GM19238 (cell line): ENCODE results near the gene PAM.
"Not testable (repeated sequence)": the region's sequence is repeated elsewhere in the genome, so short reads cannot be mapped to it uniquely, and the experiment has no call there.

Experiments
- DNase-seq: peaks from one replicate; pipeline ENCODE4 v3.0.0; 2011; ENCODE audit warnings: low spot score; ENCODE audit not compliant: insufficient read length

PAM gene

DNA sequence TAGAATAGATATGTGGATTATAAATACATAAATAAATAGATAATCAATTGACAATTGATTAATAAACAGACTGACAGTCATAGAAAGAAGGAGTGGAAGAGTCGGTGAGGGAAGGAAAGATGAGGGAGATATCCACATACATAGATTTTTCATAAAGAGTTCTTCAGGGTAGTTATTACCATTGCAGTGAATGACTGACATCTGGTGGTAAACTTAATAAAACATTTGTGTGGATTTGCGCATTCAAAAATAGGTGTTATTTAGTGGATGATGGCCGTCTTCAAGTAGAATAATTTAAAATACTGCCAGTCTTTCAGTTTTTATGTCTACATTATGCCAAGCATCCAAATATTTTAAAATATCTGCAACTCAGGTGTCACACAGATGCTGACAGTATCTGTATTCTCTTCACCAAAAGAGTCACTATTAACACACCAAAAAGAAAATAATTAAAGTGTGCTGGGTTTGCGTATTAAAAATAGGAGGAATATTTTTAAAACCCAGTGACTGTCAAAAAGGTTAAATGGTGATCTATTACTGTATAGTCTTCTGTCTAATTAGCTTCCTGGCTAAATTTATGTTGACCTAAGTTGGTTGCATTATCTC lies 286.1 kb downstream of the PAM start:
- DNase-seq: no peak

DNA sequence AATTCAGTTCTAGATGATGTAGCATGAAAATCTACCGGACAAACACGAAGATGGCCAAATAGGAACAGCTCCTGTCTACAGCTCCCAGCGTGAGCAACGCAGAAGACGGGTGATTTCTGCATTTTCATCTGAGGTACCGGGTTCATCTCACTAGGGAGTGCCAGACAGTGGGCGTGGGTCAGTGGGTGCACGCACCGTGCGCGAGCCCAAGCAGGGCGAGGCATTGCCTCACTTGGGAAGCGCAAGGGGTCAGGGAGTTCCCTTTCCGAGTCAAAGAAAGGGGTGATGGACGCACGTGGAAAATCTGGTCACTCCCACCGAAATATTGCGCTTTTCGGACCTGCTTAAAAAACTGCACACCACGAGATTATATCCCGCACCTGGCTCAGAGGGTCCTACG lies 291.6 kb downstream of the PAM start:
- DNase-seq: not testable (repeated sequence)

DNA sequence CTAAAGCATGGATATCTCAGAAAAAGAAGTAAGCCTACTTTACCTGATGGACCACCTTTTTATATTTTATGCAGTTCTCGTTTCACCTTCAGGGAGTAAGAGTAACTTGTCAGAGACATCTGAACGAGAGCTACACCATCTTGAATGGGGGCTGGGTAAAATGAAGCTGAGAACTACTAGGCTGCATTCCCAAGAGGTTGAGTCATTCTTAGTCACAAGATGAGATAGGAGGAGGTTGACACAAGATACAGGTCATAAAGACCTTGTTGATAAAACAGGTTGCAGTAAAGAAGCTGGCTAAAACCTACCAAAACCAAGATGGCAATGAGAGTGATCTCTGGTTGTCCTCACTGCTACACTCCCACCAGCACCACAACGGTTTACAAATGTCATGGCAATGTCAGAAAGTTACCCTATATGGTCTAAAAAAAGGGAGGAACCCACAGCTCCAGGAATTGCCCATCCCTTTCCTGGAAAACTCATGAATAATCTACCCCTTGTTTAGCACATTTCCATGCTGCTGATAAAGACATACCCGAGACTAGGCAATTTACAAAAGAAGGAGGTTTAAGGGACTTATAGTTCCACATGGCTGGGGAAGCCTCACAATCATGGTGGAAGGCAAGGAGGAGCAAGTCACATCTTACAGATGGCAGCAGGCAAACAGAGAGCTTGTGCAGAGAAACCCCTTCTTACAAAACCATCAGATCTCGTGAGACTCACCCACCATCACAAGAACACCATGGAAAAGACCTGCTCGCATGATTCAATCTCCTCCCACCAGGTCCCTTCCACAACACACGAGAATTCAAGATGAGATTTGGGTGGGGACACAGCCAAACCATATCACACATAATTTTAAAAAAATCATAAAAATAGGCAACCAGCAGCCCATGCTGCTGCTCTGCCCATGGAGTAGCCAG lies 302.4 kb downstream of the PAM start:
- DNase-seq: no peak

DNA sequence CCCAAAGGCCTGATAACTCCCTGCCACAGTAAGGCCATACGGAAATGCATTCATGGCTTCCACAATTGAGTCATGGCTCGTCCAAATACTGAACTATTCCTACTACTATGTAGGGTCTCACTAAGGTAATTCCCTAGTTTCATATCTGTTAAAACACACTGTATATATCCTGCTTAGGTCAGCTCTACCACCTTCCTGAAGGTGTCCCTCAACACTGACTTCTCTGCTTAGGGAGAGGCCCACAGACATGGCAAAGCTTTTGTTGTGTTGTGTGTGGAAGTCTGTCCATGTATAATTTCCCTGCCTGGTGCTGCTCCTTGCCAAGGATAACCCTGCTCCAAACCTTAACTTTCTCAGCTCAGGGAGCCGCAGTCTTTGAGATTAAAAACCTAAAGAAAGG lies 304.4 kb downstream of the PAM start:
- no peak for DNase-seq

DNA sequence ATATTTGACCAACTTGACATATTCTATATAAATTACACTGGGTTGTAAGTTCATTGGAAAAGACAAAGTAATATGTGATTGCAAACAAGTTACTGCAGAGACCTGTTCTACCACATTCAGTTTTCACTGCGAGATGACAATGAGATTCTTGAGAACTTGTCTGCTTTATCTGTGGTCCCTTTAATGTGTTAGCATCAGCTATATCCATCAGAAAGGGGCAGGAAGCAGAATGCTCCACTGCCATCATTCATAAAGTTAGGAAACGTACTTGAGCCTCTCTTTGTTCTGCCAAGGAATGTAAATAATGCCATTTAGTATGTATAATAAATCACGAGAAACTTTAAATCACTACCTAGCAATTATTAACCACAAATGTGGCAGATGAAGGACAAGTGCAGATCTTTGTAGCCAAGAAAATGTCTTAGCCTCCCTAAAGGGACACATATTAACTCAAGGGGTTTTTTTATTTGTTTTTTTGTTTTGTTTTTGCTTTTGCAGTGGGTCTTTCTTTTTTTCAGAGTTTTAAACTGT lies 305.4 kb downstream of the PAM start:
- no peak for DNase-seq

DNA sequence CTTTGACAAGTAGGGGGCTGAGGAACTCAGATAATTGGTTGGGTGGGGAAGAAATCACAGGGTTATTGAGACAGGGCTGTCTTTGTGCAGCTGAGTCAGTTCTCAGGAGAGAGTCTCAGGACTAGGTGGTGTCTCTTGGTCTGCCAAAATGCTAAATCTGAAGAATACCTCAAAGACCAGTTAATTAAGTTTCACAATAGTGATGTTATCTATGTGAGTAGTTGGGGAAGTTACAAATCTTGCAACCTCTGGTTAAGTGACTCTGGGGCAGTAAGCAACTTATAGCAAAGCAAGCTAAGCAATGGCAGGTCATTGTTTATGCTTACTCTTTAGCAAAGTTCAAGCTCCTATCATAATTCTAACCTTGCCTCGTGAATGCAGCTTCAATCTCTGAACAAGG lies 311.2 kb downstream of the PAM start:
- DNase-seq: no peak

DNA sequence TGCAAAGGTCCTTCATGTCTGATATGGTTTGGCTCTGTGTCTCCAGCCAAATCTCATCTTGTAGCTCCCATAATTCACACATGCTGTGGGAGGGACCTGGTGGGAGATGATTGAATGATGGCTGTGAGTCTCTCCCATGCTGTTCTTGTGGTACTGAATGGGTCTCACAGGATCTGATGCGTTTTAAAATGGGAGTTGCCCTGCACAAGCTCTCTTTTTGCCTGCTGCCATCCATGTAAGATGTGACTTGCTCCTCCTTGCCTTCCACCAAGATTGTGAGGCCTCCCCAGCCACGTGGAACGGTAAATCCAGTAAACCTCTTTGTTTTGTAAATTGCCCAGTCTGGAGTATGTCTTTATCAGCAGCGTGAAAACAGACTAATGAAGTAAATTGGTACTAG lies 318.4 kb downstream of the PAM start:
- DNase-seq: not testable (repeated sequence)

DNA sequence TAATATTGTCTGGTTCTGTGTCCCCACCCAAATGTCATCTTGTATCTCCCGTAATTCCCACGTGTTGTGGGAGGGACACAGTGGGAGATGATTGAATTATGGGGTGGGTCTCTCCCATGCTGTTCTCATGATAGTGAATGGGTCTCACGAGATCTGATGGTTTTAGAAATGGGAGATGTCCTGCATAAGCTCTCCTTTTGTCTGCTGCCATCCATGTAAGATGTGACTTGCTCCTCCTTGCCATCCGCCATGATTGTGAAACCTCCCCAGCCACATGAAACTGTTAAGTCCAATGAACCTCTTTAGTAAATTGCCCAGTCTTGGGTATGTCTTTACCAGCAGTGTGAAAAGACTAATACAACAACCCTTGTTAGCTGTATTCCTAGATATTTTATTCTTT lies 320.3 kb downstream of the PAM start:
- no peak for DNase-seq
